Measurements from ENCODE around the gene PAPOLG. TPM values are rescaled to one million over a fixed set of nuclear protein-coding genes. Genes with fewer than 3 reads are reported as not detected.

Gene PAPOLG
- total RNA-seq, 1 donor = 20.3 TPM

DNA sequence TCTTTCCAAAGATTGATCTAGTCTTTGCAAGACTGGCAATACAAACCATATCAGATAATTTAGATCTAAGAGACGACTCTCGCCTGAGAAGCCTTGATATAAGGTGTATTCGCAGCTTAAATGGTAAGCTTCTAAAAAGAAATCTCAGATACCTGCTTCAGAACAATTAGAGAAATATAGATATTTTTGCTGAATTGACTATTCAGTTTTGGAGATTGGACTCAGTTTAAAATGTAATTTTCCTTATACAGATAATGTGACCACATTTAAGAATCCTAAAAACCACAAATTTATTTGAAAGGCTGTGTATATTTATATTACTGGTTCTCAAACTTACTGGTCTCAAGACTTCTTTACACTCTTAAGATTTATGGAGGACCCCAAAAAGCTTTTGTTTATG is 15.4 kb downstream of the PAPOLG start:
- H3K4me3 ChIP-seq (ENCODE audit: low read depth, low read length) = no peak overlapping the region
- TF ChIP-seq, protein P1, sequence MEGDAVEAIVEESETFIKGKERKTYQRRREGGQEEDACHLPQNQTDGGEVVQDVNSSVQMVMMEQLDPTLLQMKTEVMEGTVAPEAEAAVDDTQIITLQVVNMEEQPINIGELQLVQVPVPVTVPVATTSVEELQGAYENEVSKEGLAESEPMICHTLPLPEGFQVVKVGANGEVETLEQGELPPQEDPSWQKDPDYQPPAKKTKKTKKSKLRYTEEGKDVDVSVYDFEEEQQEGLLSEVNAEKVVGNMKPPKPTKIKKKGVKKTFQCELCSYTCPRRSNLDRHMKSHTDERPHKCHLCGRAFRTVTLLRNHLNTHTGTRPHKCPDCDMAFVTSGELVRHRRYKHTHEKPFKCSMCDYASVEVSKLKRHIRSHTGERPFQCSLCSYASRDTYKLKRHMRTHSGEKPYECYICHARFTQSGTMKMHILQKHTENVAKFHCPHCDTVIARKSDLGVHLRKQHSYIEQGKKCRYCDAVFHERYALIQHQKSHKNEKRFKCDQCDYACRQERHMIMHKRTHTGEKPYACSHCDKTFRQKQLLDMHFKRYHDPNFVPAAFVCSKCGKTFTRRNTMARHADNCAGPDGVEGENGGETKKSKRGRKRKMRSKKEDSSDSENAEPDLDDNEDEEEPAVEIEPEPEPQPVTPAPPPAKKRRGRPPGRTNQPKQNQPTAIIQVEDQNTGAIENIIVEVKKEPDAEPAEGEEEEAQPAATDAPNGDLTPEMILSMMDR (IDR thresholded peaks at IDR 0.05; ENCODE audit: insufficient read depth, low read depth, low read length) = no peak
- DNase-seq (ENCODE audit: low read depth) = no peak

DNA sequence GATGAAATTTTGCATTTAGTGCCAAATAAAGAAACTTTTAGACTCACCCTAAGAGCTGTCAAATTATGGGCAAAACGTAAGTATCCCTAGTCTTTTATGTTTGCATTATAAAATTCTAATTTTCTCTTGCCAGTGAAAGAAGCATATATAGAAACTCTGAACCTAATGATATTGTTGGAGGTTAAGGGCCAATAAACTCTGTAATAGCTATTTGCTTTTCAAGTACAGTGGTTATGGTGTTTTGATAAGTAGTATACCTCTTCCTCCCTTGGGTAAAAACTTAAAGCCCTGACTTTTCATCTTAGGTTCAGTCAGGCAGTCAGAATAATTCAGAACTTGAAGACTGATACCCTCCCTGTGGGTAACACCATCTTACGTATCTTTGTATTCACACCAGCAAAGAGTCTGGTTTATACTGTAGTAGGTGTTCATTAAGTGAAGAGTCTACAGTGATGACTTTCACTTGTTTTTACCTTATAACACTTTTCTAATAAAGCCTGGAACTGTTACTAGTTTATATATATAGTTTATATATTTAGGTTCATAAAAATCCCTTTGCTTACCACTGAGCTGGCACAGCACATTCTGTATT is 19.1 kb downstream of the PAPOLG start:
- no peak for DNase-seq (ENCODE audit: low read depth)
- no peak overlapping the region for H3K4me3 ChIP-seq (ENCODE audit: low read depth, low read length)
- TF ChIP-seq, protein P1 (IDR thresholded peaks at IDR 0.05; ENCODE audit: insufficient read depth, low read depth, low read length) = no peak

DNA sequence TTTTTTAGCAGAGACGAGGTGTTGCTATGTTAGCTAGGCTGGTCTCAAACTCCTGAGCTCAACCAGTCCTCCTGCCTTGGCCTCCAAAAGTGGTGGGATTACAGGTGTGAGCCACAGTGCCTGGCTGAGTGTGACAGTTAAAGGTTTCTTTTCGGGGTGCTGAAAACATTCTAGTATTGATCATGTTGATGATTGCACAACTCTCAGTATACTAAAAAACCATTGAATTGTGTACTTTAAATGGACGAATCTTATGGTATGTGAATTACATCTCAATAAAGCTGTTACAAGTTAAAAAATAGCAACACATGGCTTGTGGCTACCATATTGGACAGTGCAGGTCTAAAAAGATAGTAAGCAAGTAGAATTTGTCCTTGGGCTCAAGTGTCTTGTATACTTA is 22.3 kb downstream of the PAPOLG start:
- no peak for DNase-seq (ENCODE audit: low read depth)
- TF ChIP-seq, protein P1 (IDR thresholded peaks at IDR 0.05; ENCODE audit: insufficient read depth, low read depth, low read length) = no peak
- H3K4me3 ChIP-seq (ENCODE audit: low read depth, low read length) = no peak overlapping the region

DNA sequence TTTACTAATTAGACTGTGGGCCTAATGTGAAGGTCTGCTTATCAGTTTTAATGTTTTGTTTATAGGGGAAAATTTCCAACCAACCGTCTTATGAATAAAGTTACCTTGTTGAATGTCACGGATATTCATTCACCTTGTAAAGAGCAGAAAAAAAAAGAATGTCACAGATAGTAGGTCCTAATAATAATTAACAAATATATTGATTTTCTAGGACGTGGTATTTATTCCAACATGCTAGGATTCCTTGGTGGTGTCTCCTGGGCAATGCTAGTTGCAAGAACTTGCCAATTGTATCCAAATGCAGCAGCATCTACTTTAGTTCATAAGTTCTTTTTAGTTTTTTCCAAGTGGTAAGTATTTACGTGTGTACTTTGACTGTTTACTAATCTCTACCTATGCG is 23.4 kb downstream of the PAPOLG start:
- no peak for DNase-seq (ENCODE audit: low read depth)
- TF ChIP-seq, protein P1 (IDR thresholded peaks at IDR 0.05; ENCODE audit: insufficient read depth, low read depth, low read length) = no peak
- no peak overlapping the region for H3K4me3 ChIP-seq (ENCODE audit: low read depth, low read length)

DNA sequence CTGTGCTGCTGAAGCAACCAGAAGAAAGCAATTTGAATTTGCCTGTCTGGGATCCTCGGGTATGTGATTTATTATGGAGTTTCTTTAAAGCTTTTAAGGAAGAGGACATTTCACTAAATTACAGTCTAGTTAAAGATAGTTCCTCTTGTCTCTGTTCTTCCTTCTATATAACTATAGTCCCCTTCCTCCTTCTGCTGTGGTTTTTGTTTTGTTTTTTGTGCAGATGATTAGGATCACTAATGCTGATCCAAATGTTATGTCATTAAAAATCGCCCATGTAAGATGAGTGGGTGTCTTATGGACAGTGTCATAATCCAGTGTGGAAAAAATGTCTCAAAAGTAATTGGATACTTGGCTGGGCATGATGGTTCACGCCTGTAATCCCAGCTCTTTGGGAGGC is 24.7 kb downstream of the PAPOLG start:
- no peak for DNase-seq (ENCODE audit: low read depth)
- TF ChIP-seq, protein P1 (IDR thresholded peaks at IDR 0.05; ENCODE audit: insufficient read depth, low read depth, low read length) = no peak
- H3K4me3 ChIP-seq (ENCODE audit: low read depth, low read length) = no peak overlapping the region

DNA sequence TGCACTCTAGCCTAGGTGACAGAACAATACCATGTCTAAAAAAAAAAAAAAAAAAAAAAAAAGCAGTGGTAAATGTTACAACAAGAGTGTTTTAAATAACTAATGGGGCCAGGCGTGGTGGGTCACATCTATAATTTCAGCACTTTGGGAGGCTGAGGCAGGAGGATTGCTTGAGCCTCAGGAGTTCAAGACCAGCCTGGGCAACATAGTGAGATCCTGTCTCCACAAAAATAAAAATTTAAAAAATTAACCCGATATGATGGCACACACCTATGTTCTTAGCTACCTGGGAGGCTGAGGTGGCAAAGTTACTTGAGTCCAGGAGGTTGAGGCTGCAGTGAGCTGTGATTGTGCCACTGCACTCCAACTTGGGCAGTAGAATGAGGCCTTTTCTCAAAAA is 37.1 kb downstream of the PAPOLG start:
- no peak overlapping the region for H3K4me3 ChIP-seq (ENCODE audit: low read depth, low read length)
- TF ChIP-seq, protein P1 (IDR thresholded peaks at IDR 0.05; ENCODE audit: insufficient read depth, low read depth, low read length) = no peak
- no peak for DNase-seq (ENCODE audit: low read depth)

DNA sequence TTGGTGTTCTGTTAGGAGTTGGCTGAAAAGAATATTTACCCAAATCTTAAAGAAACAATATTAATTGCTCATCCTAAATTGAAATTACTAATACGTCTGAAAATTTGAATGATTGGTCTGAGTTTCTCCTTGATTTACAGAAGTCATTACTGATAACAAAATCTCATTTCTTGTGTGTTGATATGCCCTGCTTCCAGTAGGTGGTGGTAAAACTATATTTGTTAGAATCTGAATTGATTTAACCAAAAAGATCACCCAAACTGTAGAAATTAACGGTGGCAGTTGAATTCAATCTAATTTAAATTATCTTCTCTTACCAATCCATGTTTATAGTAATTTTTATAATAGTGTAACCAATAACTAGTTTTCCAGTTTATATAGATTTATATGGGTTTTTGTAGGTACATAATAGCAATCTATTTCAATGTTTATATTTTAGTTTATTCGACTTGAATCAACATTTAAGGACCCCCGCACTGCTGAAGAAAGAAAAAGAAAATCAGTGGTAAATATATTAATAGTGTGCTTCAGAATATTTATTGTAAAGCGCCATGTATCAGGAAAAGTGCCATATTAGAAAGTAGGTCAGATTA is 38.3 kb downstream of the PAPOLG start:
- H3K4me3 ChIP-seq (ENCODE audit: low read depth, low read length) = no peak overlapping the region
- TF ChIP-seq, protein P1 (IDR thresholded peaks at IDR 0.05; ENCODE audit: insufficient read depth, low read depth, low read length) = peak; percentile 41
- peak; percentile 20 for DNase-seq (ENCODE audit: low read depth)
